ENCODE data around the gene PARD3.

Gene PARD3

GRCh38 chr10:34133406-34133805 lies 681.7 kb downstream of the PARD3 start:
- no peak for TF ChIP-seq CTCF (IDR thresholded peaks at IDR 0.05)

- TF ChIP-seq CTCF (IDR thresholded peaks at IDR 0.05) = no peak
Measured at GRCh38 chr10:34131152-34131551, 683.9 kb downstream of the PARD3 start.

GRCh38 chr10:34127676-34128075 lies 687.4 kb downstream of the PARD3 start:
- TF ChIP-seq CTCF (IDR thresholded peaks at IDR 0.05) = no peak

DNA sequence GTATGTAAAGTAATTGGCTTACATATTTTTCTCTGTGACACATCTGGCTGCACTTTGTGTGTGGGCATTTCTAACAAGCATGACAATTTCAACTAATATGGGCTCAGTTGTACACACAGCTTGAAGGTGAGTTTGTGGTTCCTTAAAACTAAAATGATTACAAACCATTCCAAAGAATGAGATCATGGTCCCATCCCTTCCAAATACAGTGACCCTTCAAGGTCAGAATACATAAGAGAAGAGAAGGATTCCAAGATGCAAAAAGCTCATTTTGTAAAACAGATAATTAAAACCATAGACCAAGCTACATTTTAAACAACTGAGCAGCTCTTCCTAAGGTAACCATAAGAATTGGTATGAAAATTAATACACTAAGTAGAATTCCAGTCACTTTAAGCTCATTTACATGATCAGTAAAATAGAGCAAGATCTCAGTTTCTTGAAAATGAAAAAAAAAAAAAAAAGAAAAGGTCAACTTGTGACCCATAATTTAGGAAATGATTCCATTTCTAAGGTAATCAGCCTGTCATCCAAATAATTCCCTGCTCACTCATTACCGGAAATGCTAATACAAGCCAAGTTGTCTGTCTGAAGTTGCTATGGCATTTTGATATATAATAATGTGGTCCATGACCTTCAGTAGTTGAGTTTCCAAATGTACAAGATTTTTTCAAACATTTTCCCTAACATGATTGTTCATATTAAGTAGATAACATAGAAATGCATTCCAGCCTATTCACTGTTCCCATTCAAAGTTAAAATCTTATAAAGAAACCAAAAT lies 688.5 kb downstream of the PARD3 start:
- TF ChIP-seq CTCF (IDR thresholded peaks at IDR 0.05) = no peak

DNA sequence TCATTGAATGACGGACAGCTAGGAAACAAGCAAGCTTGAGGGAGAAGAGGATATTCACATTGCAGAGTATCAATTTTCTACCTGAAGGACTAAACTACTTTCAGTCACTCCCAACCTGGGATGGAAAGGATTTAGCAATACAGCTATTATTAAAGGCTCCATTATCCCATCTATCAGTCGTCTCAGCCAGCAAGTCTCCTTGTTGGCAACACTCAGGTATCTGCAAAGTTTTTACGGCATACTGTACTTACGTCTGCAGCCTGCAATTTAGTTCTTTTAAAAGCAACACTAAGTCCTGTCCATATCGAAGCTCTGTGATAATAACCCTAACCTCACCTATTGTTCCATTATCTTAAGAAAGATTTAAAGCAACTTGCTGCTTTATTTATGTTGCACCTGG lies 689.4 kb downstream of the PARD3 start:
- TF ChIP-seq CTCF (IDR thresholded peaks at IDR 0.05) = no peak

GRCh38 chr10:34124522-34125035 lies 690.5 kb downstream of the PARD3 start:
- TF ChIP-seq CTCF (IDR thresholded peaks at IDR 0.05) = no peak

DNA sequence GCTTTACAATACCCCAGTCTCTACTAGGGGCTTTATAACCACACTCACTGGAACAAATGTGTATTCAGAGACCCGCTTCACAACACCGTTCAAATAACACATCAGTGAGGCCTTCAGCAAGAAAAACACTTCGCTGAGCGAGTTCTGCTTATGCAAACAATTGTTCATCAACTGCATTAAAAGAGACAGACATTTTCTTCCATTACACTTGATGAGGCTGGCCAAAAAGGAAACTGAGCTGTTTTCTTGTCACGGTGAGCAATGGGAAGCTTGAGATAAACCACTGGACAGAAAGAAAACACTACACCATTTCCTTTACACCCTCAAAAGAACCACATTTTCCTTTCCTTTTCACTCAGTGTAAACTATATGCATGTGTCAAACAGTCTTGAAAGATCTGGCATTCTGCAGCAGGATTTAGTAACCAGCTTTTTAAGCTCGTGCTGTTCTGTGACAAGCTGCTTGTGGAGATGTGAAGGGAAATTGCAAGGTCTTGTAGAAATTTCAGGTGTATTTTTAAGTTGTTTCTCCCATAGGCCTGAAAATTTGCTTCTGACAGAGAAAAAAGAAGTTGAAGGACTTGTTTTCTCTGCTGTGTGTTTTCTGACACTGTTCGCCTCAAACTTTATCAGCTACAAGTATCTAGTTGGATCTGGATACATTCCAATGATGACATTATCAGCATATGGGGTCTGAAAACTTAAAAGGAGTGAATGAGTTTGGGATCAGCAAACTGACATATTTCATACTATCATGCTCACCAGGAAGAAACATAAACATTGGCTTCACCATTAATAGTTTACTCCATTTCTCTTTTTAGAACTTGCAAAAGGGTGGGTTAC lies 693.1 kb downstream of the PARD3 start:
- TF ChIP-seq CTCF (IDR thresholded peaks at IDR 0.05) = no peak

All from LNCAP (cell line).